WERI-Rb-1 (cell line): ENCODE results near the gene TMEM179B.

ENCODE experiments used
- DNase-seq: peaks from one replicate; pipeline ENCODE4 v3.0.0-alpha.2; 2020
- H3K27ac ChIP-seq: fragments of 250-450 bp; sonication (Bioruptor Pico); 2 replicates; pipeline ENCODE4 v1.5.1; 2020; ENCODE audit warnings: mild to moderate bottlenecking, moderate library complexity
- H3K27me3 ChIP-seq: fragments of 250-450 bp; sonication (Bioruptor Pico); 2 replicates; pipeline ENCODE4 v1.5.1; 2021; ENCODE audit warnings: mild to moderate bottlenecking, low read depth, moderate library complexity; ENCODE audit not compliant: insufficient read depth, severe bottlenecking
- H3K36me3 ChIP-seq: fragments of 250-450 bp; sonication (Bioruptor Pico); 2 replicates; pipeline ENCODE4 v1.5.1; 2020; ENCODE audit warnings: mild to moderate bottlenecking, moderate library complexity
- H3K4me3 ChIP-seq: 2 replicates; pipeline ENCODE4 v1.5.1; 2011; ENCODE audit warnings: low read depth, mild to moderate bottlenecking, control low read depth, low read length
- H3K9me3 ChIP-seq: fragments of 250-450 bp; sonication (Bioruptor Pico); 2 replicates; pipeline ENCODE4 v1.5.1; 2021; ENCODE audit warnings: mild to moderate bottlenecking, moderate library complexity; ENCODE audit not compliant: severe bottlenecking
- TF ChIP-seq, protein P1 (sequence below): IDR thresholded peaks from 2 replicates; pipeline ENCODE4 v1.5.1; 2011; ENCODE audit warnings: low read depth, mild to moderate bottlenecking, control low read depth, inconsistent platforms, low read length

Gene TMEM179B

GRCh38 chr11:62782753-62783152 lies 4.4 kb upstream of the TMEM179B start:
- TF ChIP-seq, protein P1, sequence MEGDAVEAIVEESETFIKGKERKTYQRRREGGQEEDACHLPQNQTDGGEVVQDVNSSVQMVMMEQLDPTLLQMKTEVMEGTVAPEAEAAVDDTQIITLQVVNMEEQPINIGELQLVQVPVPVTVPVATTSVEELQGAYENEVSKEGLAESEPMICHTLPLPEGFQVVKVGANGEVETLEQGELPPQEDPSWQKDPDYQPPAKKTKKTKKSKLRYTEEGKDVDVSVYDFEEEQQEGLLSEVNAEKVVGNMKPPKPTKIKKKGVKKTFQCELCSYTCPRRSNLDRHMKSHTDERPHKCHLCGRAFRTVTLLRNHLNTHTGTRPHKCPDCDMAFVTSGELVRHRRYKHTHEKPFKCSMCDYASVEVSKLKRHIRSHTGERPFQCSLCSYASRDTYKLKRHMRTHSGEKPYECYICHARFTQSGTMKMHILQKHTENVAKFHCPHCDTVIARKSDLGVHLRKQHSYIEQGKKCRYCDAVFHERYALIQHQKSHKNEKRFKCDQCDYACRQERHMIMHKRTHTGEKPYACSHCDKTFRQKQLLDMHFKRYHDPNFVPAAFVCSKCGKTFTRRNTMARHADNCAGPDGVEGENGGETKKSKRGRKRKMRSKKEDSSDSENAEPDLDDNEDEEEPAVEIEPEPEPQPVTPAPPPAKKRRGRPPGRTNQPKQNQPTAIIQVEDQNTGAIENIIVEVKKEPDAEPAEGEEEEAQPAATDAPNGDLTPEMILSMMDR: no peak
- Histone ChIP-seq H3K36me3 (peaks cover 52% of the 10 kb centered on the region), H3K27ac (no peak overlapping the region), H3K27me3 (no peaks in the 10 kb centered on the region), H3K9me3 (no peaks in the 10 kb centered on the region), H3K4me3 (no peak overlapping the region)
- no peak for DNase-seq

- TF ChIP-seq, protein P1: peak; percentile 98
- Histone ChIP-seq H3K36me3 (peaks cover 57% of the 10 kb centered on the region), H3K9me3 (no peaks in the 10 kb centered on the region), H3K4me3 (peak overlapping the region; percentile 91), H3K27me3 (no peaks in the 10 kb centered on the region), H3K27ac (peak overlapping the region; percentile 89)
- peak; percentile 90 for DNase-seq
Observed at GRCh38 chr11:62786318-62787004, 741 bp upstream of the TMEM179B start.

DNA sequence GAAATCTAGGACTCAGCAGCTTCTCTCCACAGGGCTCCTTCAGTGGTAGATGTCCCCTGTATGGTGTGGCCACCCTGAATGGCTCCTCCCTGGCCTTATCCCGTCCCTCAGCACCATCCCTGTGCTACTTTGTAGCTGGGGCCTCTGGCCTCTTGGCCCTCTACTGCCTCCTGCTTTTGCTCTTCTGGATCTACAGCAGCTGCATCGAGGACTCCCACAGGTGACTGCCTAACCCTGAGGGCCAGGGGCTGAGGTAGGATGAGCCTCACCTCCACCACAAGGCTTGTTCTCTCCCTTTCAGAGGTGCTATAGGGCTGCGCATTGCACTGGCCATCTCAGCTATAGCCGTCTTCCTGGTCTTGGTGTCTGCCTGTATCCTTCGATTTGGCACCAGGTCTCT lies 1.8 kb downstream of the TMEM179B start:
- Histone ChIP-seq H3K27me3 (no peaks in the 10 kb centered on the region), H3K9me3 (no peaks in the 10 kb centered on the region), H3K27ac (no peak overlapping the region), H3K4me3 (no peak overlapping the region), H3K36me3 (peaks cover 72% of the 10 kb centered on the region)
- no peak for DNase-seq
- TF ChIP-seq, protein P1: no peak

DNA sequence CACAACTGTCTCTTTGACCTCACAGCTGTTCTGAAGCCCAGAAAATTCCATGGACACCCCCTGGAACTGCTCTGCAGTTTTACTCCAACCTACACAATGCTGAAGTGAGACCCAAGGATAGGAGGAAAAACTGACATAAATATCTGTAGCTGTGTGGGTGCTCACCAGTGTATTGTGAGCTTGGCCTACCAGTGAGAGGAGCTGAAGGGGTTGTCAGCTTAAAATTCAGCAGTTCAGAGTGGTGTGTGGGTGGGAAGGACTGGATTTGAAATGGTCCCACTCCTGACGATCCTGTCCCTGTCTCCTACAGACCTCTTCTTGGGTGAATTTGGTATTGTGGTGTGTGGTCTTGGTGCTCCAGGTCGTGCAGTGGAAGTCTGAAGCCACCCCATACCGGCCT lies 2.4 kb downstream of the TMEM179B start:
- H3K36me3 ChIP-seq: peaks cover 75% of the 10 kb centered on the region
- no peak overlapping the region for H3K27ac ChIP-seq

GRCh38 chr11:62791501-62792201 lies 4.4 kb downstream of the TMEM179B start, which contains the start of gene TMEM223:
TSS of gene TMEM223 (minus strand) at chr11:62792006. CDS start at chr11:62791994, 12 bp downstream.
- DNase-seq: peak; percentile 88
- peaks cover 84% of the 10 kb centered on the region for H3K36me3 ChIP-seq
- TF ChIP-seq, protein P1: no peak
- peak within 1 kb of the TSS; percentile 81 for H3K4me3 ChIP-seq
- no peaks in the 10 kb centered on the region for H3K27me3 ChIP-seq
- peak within 1 kb of the TSS; percentile 84 for H3K27ac ChIP-seq
- H3K9me3 ChIP-seq: no peaks in the 10 kb centered on the region

More for the DNA sequence above, 2.4 kb downstream of the TMEM179B start:
- DNase-seq: no peak
- Histone ChIP-seq H3K27me3 (no peaks in the 10 kb centered on the region), H3K4me3 (no peak overlapping the region), H3K9me3 (no peaks in the 10 kb centered on the region)
- TF ChIP-seq, protein P1: no peak
